SK-N-SH treated with all-trans-retinoic acid at 6 μM for 48 hours (cell line): Measurements from ENCODE around the gene UROS.

Source experiments
- ARNTL ChIP-seq: fragments of 450-650 bp; formaldehyde crosslinking; IDR thresholded peaks from 2 replicates; pipeline ENCODE4 v1.5.0; 2020; ENCODE audit warnings: low read depth, mild to moderate bottlenecking, moderate library complexity, borderline replicate concordance
- BACH2 ChIP-seq: fragments of 250-450 bp; sonication (Bioruptor Pico); IDR thresholded peaks from 2 replicates; pipeline ENCODE4 v1.9.0; 2021; ENCODE audit warnings: mild to moderate bottlenecking, borderline replicate concordance
- CSDC2 ChIP-seq: fragments of 250-450 bp; sonication (Bioruptor Pico); IDR thresholded peaks from 2 replicates; pipeline ENCODE4 v1.5.0; 2020; ENCODE audit warnings: mild to moderate bottlenecking, moderate library complexity
- PPARA ChIP-seq: fragments of 250-450 bp; sonication (Bioruptor Pico); IDR thresholded peaks from 2 replicates; pipeline ENCODE4 v1.5.0; 2020; ENCODE audit warnings: mild to moderate bottlenecking, borderline replicate concordance
- ZFP3 ChIP-seq: fragments of 250-450 bp; sonication (Bioruptor Pico); IDR thresholded peaks from 2 replicates; pipeline ENCODE4 v1.5.0; 2020; ENCODE audit warnings: mild to moderate bottlenecking, moderate library complexity
- ZNF70 ChIP-seq: fragments of 450-650 bp; formaldehyde crosslinking; IDR thresholded peaks from 2 replicates; pipeline ENCODE4 v1.5.0; 2020; ENCODE audit warnings: mild to moderate bottlenecking, moderate library complexity
- TF ChIP-seq, protein P1 (sequence below): fragments of 250-450 bp; sonication (Bioruptor Pico); IDR thresholded peaks from 2 replicates; pipeline ENCODE4 v1.8.0; 2020; ENCODE audit warnings: mild to moderate bottlenecking, moderate library complexity, borderline replicate concordance
- TF ChIP-seq, protein P2 (sequence below): fragments of 250-450 bp; sonication (Bioruptor Pico); IDR thresholded peaks from 2 replicates; pipeline ENCODE4 v1.5.0; 2020; ENCODE audit warnings: mild to moderate bottlenecking, moderate library complexity

DNA sequence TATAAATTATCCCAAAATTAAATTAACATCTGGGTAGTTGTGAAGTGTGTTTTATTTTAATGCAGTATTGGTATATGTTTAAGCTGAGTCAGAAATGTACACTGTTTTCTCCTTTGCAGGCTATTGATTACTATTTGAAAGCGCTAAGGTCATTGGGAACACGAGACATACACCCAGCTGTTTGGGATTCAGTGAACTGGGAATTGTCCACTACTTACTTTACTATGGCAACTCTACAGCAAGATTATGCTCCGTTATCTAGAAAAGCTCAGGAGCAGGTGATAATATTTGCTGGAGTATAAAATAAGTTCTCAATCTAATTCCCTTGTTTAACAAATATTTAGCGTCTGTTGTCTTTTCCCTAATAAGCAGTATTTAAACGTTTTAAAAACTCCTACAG is 75.6 kb downstream of the UROS start:
- TF ChIP-seq CSDC2 (CRISPR knock-in tag): no peak
- TF ChIP-seq, protein P1, sequence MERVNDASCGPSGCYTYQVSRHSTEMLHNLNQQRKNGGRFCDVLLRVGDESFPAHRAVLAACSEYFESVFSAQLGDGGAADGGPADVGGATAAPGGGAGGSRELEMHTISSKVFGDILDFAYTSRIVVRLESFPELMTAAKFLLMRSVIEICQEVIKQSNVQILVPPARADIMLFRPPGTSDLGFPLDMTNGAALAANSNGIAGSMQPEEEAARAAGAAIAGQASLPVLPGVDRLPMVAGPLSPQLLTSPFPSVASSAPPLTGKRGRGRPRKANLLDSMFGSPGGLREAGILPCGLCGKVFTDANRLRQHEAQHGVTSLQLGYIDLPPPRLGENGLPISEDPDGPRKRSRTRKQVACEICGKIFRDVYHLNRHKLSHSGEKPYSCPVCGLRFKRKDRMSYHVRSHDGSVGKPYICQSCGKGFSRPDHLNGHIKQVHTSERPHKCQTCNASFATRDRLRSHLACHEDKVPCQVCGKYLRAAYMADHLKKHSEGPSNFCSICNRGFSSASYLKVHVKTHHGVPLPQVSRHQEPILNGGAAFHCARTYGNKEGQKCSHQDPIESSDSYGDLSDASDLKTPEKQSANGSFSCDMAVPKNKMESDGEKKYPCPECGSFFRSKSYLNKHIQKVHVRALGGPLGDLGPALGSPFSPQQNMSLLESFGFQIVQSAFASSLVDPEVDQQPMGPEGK (CRISPR knock-in tag): no peak
- no peak for TF ChIP-seq PPARA (CRISPR knock-in tag)
- no peak for TF ChIP-seq ZFP3 (CRISPR knock-in tag)
- no peak for TF ChIP-seq BACH2 (CRISPR knock-in tag)
- no peak for TF ChIP-seq ZNF70
- TF ChIP-seq ARNTL: no peak
- TF ChIP-seq, protein P2, sequence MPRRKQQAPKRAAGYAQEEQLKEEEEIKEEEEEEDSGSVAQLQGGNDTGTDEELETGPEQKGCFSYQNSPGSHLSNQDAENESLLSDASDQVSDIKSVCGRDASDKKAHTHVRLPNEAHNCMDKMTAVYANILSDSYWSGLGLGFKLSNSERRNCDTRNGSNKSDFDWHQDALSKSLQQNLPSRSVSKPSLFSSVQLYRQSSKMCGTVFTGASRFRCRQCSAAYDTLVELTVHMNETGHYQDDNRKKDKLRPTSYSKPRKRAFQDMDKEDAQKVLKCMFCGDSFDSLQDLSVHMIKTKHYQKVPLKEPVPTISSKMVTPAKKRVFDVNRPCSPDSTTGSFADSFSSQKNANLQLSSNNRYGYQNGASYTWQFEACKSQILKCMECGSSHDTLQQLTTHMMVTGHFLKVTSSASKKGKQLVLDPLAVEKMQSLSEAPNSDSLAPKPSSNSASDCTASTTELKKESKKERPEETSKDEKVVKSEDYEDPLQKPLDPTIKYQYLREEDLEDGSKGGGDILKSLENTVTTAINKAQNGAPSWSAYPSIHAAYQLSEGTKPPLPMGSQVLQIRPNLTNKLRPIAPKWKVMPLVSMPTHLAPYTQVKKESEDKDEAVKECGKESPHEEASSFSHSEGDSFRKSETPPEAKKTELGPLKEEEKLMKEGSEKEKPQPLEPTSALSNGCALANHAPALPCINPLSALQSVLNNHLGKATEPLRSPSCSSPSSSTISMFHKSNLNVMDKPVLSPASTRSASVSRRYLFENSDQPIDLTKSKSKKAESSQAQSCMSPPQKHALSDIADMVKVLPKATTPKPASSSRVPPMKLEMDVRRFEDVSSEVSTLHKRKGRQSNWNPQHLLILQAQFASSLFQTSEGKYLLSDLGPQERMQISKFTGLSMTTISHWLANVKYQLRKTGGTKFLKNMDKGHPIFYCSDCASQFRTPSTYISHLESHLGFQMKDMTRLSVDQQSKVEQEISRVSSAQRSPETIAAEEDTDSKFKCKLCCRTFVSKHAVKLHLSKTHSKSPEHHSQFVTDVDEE (CRISPR knock-in tag): no peak
